Ectodermal cell (in vitro differentiated cells): ENCODE data around the gene SBSN.
A peak's percentile ranks its signal among the peaks of the same experiment; 100 is the strongest.

Experiments used
- H3K27ac ChIP-seq: 2 replicates; pipeline ENCODE4 v1.7.0; 2013; ENCODE audit warnings: mild to moderate bottlenecking, low read depth, low read length; ENCODE audit not compliant: insufficient read depth, poor library complexity, severe bottlenecking
- H3K27me3 ChIP-seq: 2 replicates; pipeline ENCODE4 v1.7.0; 2013; ENCODE audit warnings: mild to moderate bottlenecking, low read length; ENCODE audit not compliant: insufficient read depth, control insufficient read depth, poor library complexity, severe bottlenecking
- H3K36me3 ChIP-seq: one replicate; pipeline ENCODE4 v1.7.0; 2013; ENCODE audit warnings: low read length; ENCODE audit not compliant: control insufficient read depth, insufficient read depth
- H3K4me1 ChIP-seq: one replicate; pipeline ENCODE4 v1.7.0; 2013; ENCODE audit warnings: low read length; ENCODE audit not compliant: control insufficient read depth, insufficient read depth
- H3K4me3 ChIP-seq: 2 replicates; pipeline ENCODE4 v1.7.0; 2013; ENCODE audit warnings: low read depth, low read length, control low read depth; ENCODE audit not compliant: insufficient read depth
- H3K9me3 ChIP-seq: 2 replicates; pipeline ENCODE4 v1.7.0; 2013; ENCODE audit warnings: mild to moderate bottlenecking, low read length, moderate library complexity; ENCODE audit not compliant: control insufficient read depth
- WGBS, 2 experiments: methylation state at CpG; one replicate each; pipeline ENCODE4 v1.1.7; 2013; ENCODE audit warnings: missing lambda C conversion rate in 2 of 2; 5-methylcytosine and 5-hydroxymethylcytosine counted together

Gene SBSN

DNA sequence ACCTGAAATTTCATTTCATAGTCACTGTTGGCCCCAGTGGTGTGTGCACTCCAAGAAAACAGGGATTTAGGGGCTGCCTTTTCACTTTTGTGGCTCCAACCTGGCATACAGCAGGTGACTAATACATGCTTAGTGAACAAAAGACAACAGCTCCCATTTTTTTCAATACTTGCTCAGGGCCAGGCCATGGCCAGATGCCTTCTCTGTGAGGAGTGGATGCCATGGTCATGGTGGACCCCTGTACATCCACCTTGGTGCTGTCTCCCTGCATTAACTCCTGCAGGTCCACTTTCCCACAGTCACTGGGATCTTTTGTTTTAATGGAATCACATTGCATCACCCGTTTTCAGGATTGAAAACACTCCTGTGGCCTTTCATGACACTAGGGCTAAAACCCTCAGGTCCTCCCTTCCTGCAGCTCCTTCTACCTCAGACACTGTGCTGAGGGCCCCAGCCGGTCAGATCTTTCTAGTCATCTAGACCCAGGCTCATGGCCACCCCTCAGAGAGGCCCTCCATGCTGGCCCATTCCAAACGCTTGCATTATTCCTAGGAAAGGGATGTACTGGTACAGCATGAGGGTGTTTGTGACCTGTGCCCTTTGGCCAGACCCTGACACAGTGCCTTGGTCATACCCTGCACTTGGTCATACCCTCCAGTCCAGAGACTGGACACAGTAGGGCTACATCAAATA, 16.1 kb upstream of the SBSN start:
- Histone ChIP-seq H3K27ac (no peak overlapping the region), H3K9me3 (no peaks in the 10 kb centered on the region), H3K36me3 (no peaks in the 10 kb centered on the region), H3K4me3 (peak overlapping the region; percentile 73), H3K27me3 (no peaks in the 10 kb centered on the region), H3K4me1 (peaks cover 8% of the 10 kb centered on the region)
- 72 to 78% methylated on average over 3 of the region's 3 CpGs for WGBS, 2 experiments

DNA sequence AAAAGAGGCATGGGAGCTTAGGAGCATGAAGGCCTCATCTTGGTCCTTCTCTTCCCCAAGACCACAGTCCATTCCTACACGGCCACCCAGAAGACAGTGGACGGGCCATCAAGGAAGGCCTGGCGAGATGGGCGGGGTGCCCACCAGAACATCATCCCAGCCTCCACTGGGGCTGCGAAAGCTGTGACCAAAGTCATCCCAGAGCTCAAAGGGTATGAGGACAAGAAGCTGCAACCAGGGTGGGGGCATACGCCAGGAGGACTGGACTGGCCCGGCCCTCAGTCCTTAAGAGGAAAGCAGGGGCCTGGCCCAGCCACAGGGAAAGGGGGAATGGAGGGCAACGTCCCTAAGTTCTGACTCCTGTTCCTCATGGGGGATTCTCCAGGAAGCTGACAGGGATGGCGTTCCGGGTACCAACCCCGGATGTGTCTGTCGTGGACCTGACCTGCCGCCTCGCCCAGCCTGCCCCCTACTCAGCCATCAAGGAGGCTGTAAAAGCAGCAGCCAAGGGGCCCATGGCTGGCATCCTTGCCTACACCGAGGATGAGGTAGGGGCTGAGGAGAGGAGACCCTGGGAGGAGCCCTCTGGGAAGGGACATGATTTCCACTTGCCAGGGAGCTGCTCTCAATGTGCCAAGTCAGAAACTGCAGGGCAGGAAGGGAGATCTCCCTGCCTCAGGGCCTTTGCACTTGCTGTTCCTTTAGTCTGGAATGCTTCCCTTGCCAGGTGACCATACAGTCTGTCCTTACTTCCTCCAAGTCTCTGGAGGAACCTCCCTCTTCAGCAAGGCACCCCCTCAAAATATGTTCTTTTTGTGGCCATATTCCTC, 15.4 kb upstream of the SBSN start:
- Histone ChIP-seq H3K9me3 (no peaks in the 10 kb centered on the region), H3K4me1 (peaks cover 8% of the 10 kb centered on the region), H3K27me3 (no peaks in the 10 kb centered on the region), H3K36me3 (no peaks in the 10 kb centered on the region), H3K27ac (no peak overlapping the region), H3K4me3 (no peak overlapping the region)
- 95 to 96% methylated on average over 15 of the region's 15 CpGs for WGBS, 2 experiments

DNA sequence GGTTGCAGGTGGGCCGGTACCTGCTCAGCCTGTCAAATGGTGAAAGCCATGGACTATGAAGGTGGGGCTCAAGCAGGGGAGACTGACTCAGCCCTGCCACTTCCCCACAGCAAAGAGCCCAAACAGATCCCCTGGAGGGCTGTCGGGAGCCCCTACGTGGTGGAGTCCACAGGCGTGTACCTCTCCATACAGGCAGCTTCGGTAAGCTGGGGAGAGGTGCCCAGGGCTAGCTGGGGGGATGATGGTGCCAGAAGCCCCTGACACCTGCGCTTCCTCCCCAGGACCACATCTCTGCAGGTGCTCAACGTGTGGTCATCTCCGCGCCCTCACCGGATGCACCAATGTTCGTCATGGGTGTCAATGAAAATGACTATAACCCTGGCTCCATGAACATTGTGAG, 14.1 kb upstream of the SBSN start:
- 95 to 96% methylated on average over 11 of the region's 11 CpGs for WGBS, 2 experiments
- H3K4me1 ChIP-seq = peaks cover 8% of the 10 kb centered on the region
- no peaks in the 10 kb centered on the region for H3K9me3 ChIP-seq
- no peaks in the 10 kb centered on the region for H3K27me3 ChIP-seq
- H3K36me3 ChIP-seq = no peaks in the 10 kb centered on the region
- no peak overlapping the region for H3K4me3 ChIP-seq
- H3K27ac ChIP-seq = no peak overlapping the region

DNA sequence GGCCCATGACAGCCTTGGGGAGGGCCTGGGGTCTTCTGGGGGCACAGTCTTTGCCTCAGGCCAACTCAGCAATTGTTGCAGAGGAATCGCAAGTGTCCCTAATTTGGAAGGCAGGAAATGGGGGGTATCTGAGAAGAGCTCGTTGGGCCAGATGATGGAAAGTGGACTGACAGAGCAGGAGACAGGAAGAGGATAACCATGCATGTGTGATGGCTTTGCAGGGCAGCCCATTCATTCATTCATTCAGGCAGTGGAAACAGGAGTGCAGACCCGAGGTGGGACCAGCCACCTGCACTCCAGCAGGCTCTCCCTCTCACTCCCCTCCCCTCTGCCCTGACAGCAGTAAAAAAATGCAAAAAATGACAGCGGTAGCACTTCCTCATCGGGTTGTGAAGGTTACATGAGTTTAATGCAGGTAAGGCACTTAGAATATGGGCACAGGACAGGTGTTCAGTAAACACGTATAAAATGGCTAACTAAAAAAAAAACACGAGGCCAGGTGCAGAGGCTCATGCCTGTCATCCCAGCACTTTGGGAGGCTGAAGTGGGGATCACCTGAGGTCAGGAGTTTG, 12.3 kb upstream of the SBSN start:
- peaks cover 4% of the 10 kb centered on the region for H3K4me1 ChIP-seq
- H3K9me3 ChIP-seq = no peaks in the 10 kb centered on the region
- 91 to 92% methylated on average over 7 of the region's 7 CpGs for WGBS, 2 experiments
- no peak overlapping the region for H3K4me3 ChIP-seq
- no peaks in the 10 kb centered on the region for H3K36me3 ChIP-seq
- no peak overlapping the region for H3K27ac ChIP-seq
- no peaks in the 10 kb centered on the region for H3K27me3 ChIP-seq

DNA sequence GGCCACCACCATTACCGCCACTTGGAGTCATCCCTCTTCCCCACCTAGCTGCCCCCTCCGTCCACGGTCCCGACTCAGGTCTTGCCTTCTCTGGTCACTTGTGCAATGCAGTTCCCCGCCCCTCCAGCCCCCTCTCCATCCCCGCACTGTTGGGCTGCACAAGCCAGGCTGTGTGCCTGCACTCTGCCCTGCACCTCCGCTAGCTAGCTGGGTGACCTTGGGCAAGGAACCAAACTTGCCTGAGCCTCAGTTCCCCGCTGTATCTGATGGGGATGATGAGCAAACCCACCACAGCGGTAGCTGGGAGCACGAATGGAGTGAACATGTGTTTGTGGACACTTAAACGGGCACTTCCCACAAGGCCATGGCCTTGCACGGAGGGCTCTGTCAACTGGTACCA, 11.7 kb upstream of the SBSN start:
- Histone ChIP-seq H3K27me3 (no peaks in the 10 kb centered on the region), H3K36me3 (no peaks in the 10 kb centered on the region), H3K4me1 (peaks cover 4% of the 10 kb centered on the region), H3K9me3 (no peaks in the 10 kb centered on the region), H3K4me3 (no peak overlapping the region), H3K27ac (no peak overlapping the region)
- 92% methylated on average over 12 of the region's 12 CpGs for WGBS, 2 experiments

DNA sequence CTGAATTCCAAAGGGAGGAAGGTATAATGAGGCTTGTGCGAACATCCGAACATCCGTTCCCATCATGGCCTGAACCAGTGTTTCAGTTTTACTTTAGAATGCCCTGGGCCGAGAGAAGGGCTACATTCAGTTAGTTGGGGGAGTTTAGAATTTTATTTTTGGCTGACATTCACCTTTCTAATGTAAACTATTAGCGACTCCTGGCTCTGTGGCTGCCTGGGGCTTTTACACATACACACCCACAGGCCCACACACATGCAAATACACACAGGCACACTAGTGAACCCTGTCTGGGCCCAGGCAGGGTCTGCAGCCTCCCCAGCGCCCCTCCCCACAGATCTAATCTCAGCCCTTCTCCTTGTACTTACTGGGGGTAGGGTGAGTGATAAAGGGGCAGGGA, 11.2 kb upstream of the SBSN start:
- H3K27me3 ChIP-seq = no peaks in the 10 kb centered on the region
- H3K36me3 ChIP-seq = no peaks in the 10 kb centered on the region
- no peak overlapping the region for H3K4me3 ChIP-seq
- H3K27ac ChIP-seq = no peak overlapping the region
- WGBS, 2 experiments = 82 to 83% methylated on average over 5 to 6 of the region's 6 CpGs
- peaks cover 1% of the 10 kb centered on the region for H3K4me1 ChIP-seq
- no peaks in the 10 kb centered on the region for H3K9me3 ChIP-seq

GRCh38 chr19:35534803-35535480, 6.8 kb upstream of the SBSN start:
- Histone ChIP-seq H3K27me3 (no peaks in the 10 kb centered on the region), H3K27ac (no peak overlapping the region), H3K9me3 (no peaks in the 10 kb centered on the region), H3K4me3 (no peak overlapping the region), H3K4me1 (peaks cover 5% of the 10 kb centered on the region), H3K36me3 (no peaks in the 10 kb centered on the region)
- WGBS, 2 experiments = 83 to 84% methylated on average over 10 of the region's 10 CpGs

DNA sequence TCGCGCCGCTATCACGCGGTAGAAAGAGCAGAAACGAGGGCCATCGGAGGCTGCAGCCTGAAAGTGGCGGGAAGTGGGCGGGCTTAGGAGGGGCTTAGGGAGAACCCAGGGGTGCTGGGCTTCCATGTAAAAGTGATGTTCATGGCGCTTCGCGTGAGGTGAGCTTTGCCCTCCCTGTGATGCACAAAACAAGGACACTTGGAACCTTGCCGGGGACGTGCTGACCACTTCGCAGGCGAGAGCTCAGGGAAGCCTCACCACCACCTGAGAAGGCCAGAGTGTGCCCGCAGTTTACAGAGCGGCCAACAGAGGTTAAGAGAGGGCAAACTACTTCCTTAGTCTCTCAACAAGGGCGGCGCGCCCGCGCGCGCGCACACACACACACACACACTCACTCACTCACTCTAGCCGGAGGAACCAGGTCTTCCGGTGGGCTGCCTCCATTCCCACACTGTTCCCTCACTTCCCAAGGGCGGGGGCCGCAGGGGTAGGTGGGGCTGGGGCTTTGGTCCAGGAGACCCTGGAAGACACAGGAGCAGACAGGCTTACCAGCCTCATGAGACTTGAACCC, 5.8 kb upstream of the SBSN start:
- Histone ChIP-seq H3K9me3 (no peaks in the 10 kb centered on the region), H3K27ac (no peak overlapping the region), H3K36me3 (no peaks in the 10 kb centered on the region), H3K27me3 (no peaks in the 10 kb centered on the region), H3K4me3 (no peak overlapping the region), H3K4me1 (peaks cover 5% of the 10 kb centered on the region)
- WGBS, 2 experiments = 84 to 87% methylated on average over 30 of the region's 30 CpGs

DNA sequence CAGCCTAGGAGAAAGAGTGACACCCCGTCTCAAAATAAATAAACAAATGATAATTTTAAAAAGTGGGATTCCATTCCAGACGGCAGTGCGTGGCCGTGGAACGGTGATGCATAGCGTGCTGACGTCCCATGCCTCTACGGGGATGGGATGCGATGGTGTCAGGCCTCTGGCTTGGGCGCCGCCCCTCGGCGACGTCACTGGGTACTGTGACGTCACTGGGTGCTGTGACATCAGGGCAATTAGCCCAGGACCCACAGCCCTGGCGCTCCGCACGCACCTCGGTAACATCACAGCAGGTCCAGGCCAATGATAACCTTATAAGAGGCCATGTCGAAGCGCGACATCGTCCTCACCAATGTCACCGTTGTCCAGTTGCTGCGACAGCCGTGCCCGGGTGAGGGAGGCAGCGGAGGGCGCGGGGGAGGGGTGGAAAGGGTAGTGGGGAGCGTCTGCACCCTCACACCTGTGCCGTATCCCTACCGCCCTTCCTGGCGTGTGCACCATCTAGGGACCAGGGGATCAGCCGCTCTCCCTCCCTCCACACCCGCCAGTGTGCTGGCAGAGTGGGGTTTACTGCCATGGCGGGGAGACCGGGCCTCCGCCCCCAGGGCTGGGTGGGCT, 5.2 kb upstream of the SBSN start, which contains the start of gene GAPDHS:
Gene GAPDHS (plus strand): TSS at position 256 of the 621 bp plus-strand sequence. CDS start 72 bp downstream, at position 328.
- Histone ChIP-seq H3K27me3 (no peaks in the 10 kb centered on the region), H3K4me3 (no peak within 1 kb of the TSS), H3K36me3 (no peaks in the 10 kb centered on the region), H3K4me1 (peaks cover 5% of the 10 kb centered on the region), H3K9me3 (no peaks in the 10 kb centered on the region), H3K27ac (no peak within 1 kb of the TSS)
- 90 to 91% methylated on average over 38 to 39 of the region's 39 CpGs for WGBS, 2 experiments
